SK-N-SH treated with all-trans-retinoic acid at 6 μM for 48 hours (cell line): ENCODE measurements around the gene SMAD5.

ENCODE experiments used
- ATAC-seq: fragments of 200-7000 bp; cut with Tn5 transposase; 3 replicates; pipeline ENCODE4 v1.9.1; 2020; ENCODE audit warnings: mild to moderate bottlenecking, moderate library complexity
- ARNTL ChIP-seq: fragments of 450-650 bp; formaldehyde crosslinking; IDR thresholded peaks from 2 replicates; pipeline ENCODE4 v1.5.0; 2020; ENCODE audit warnings: low read depth, mild to moderate bottlenecking, moderate library complexity, borderline replicate concordance
- BACH2 ChIP-seq: fragments of 250-450 bp; sonication (Bioruptor Pico); IDR thresholded peaks from 2 replicates; pipeline ENCODE4 v1.9.0; 2021; ENCODE audit warnings: mild to moderate bottlenecking, borderline replicate concordance
- CSDC2 ChIP-seq: fragments of 250-450 bp; sonication (Bioruptor Pico); IDR thresholded peaks from 2 replicates; pipeline ENCODE4 v1.5.0; 2020; ENCODE audit warnings: mild to moderate bottlenecking, moderate library complexity
- ESRRG ChIP-seq: fragments of 250-450 bp; sonication (Bioruptor Pico); IDR thresholded peaks from 2 replicates; pipeline ENCODE4 v1.6.1; 2021; ENCODE audit warnings: mild to moderate bottlenecking
- GLIS3 ChIP-seq: fragments of 250-450 bp; sonication (Bioruptor Pico); IDR thresholded peaks from 2 replicates; pipeline ENCODE4 v1.5.0; 2020; ENCODE audit warnings: mild to moderate bottlenecking, moderate library complexity
- ISL1 ChIP-seq: fragments of 250-450 bp; sonication (Bioruptor Pico); IDR thresholded peaks from 2 replicates; pipeline ENCODE4 v2.1.2; 2022; ENCODE audit warnings: mild to moderate bottlenecking, moderate library complexity
- OSR1 ChIP-seq: fragments of 250-450 bp; sonication (Bioruptor Pico); IDR thresholded peaks from 2 replicates; pipeline ENCODE4 v1.8.0; 2022; ENCODE audit warnings: moderate library complexity, mild to moderate bottlenecking, inconsistent platforms
- PPARA ChIP-seq: fragments of 250-450 bp; sonication (Bioruptor Pico); IDR thresholded peaks from 2 replicates; pipeline ENCODE4 v1.5.0; 2020; ENCODE audit warnings: mild to moderate bottlenecking, borderline replicate concordance
- RARB ChIP-seq: fragments of 250-450 bp; sonication (Bioruptor Pico); IDR thresholded peaks from 2 replicates; pipeline ENCODE4 v1.8.0; 2021; ENCODE audit warnings: mild to moderate bottlenecking, moderate library complexity
- SNAI2 ChIP-seq: fragments of 250-450 bp; sonication (Bioruptor Pico); IDR thresholded peaks from 2 replicates; pipeline ENCODE4 v1.5.0; 2020; ENCODE audit warnings: mild to moderate bottlenecking, moderate library complexity
- TCF4 ChIP-seq: fragments of 250-450 bp; sonication (Bioruptor Pico); IDR thresholded peaks from 2 replicates; pipeline ENCODE4 v1.8.0; 2021; ENCODE audit warnings: mild to moderate bottlenecking, moderate library complexity, borderline replicate concordance
- TOX ChIP-seq: fragments of 250-450 bp; sonication (Bioruptor Pico); IDR thresholded peaks from 2 replicates; pipeline ENCODE4 v1.8.0; 2021; ENCODE audit warnings: mild to moderate bottlenecking, moderate library complexity, borderline replicate concordance
- ZC3H10 ChIP-seq: fragments of 250-450 bp; sonication (Bioruptor Pico); IDR thresholded peaks from 2 replicates; pipeline ENCODE4 v1.5.1; 2021; ENCODE audit warnings: mild to moderate bottlenecking, moderate library complexity
- ZFP3 ChIP-seq: fragments of 250-450 bp; sonication (Bioruptor Pico); IDR thresholded peaks from 2 replicates; pipeline ENCODE4 v1.5.0; 2020; ENCODE audit warnings: mild to moderate bottlenecking, moderate library complexity
- ZFP30 ChIP-seq: fragments of 450-650 bp; formaldehyde crosslinking; IDR thresholded peaks from 2 replicates; pipeline ENCODE4 v1.5.0; 2022; ENCODE audit warnings: mild to moderate bottlenecking, moderate library complexity
- ZNF565 ChIP-seq: fragments of 450-650 bp; formaldehyde crosslinking; conservative IDR thresholded peaks from 2 replicates; pipeline ENCODE4 v1.5.0; 2020; ENCODE audit warnings: low read depth, mild to moderate bottlenecking, moderate library complexity
- ZNF70 ChIP-seq: fragments of 450-650 bp; formaldehyde crosslinking; IDR thresholded peaks from 2 replicates; pipeline ENCODE4 v1.5.0; 2020; ENCODE audit warnings: mild to moderate bottlenecking, moderate library complexity
- ZNF8 ChIP-seq: fragments of 450-650 bp; formaldehyde crosslinking; IDR thresholded peaks from 2 replicates; pipeline ENCODE4 v1.5.0; 2020; ENCODE audit warnings: mild to moderate bottlenecking, moderate library complexity
- TF ChIP-seq, protein P1 (sequence below): fragments of 250-450 bp; sonication (Bioruptor Pico); IDR thresholded peaks from 2 replicates; pipeline ENCODE4 v1.8.0; 2020; ENCODE audit warnings: mild to moderate bottlenecking, moderate library complexity, borderline replicate concordance
- TF ChIP-seq, protein P2 (sequence below): fragments of 250-450 bp; sonication (Bioruptor Pico); IDR thresholded peaks from 2 replicates; pipeline ENCODE4 v1.5.0; 2020; ENCODE audit warnings: mild to moderate bottlenecking, moderate library complexity
- TF ChIP-seq, protein P3 (sequence below): fragments of 250-450 bp; sonication (Bioruptor Pico); IDR thresholded peaks from 2 replicates; pipeline ENCODE4 v1.5.1; 2021; ENCODE audit warnings: mild to moderate bottlenecking, moderate library complexity
- TF ChIP-seq, protein P4 (sequence below): fragments of 250-450 bp; sonication (Bioruptor Pico); IDR thresholded peaks from 2 replicates; pipeline ENCODE4 v1.5.1; 2020; ENCODE audit warnings: low read depth, mild to moderate bottlenecking, moderate library complexity
- TF ChIP-seq, protein P5 (sequence below): fragments of 250-450 bp; sonication (Bioruptor Pico); IDR thresholded peaks from 2 replicates; pipeline ENCODE4 v1.8.0; 2021; ENCODE audit warnings: low read depth, mild to moderate bottlenecking, moderate library complexity, borderline replicate concordance

Gene SMAD5

DNA sequence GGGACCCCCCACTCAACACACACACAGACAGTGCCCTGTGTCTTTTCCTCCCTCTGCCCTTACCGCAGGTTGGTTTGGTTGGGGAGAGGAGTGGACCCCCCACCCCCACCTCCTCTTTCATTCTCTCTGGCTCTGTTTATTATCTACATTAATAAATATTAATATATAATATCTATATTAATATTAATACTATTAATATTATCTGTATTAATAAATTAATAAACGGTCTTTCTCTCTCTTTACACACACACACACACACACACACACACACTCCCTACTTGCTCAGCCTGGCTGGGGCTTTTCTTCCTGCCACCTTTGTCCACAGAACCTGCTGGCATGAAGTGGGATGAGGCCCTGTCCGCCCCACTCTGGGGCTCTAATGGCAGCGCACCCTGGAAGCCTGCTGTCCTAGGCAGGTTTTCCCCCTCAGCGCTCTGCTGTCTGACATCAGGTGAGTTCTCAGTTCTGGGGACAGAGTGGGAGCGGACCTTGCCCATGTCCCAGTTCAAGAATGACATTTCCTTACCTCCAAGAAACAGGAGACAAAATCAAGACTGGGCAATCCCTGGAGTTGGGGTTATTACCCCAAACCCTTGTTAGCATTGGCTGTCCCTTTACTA lies 70.8 kb downstream of the SMAD5 start:
- TF ChIP-seq TOX (CRISPR knock-in tag) (no peak), RARB (CRISPR knock-in tag) (no peak), ESRRG (CRISPR knock-in tag) (no peak), PPARA (CRISPR knock-in tag) (no peak), BACH2 (no peak), ZC3H10 (no peak), ZFP30 (CRISPR knock-in tag) (no peak), SNAI2 (CRISPR knock-in tag) (no peak), ISL1 (no peak), OSR1 (CRISPR knock-in tag) (no peak), ZNF70 (no peak), ARNTL (CRISPR knock-in tag) (no peak), TCF4 (CRISPR knock-in tag) (no peak), ZNF8 (CRISPR knock-in tag) (no peak)
- TF ChIP-seq, protein P1, sequence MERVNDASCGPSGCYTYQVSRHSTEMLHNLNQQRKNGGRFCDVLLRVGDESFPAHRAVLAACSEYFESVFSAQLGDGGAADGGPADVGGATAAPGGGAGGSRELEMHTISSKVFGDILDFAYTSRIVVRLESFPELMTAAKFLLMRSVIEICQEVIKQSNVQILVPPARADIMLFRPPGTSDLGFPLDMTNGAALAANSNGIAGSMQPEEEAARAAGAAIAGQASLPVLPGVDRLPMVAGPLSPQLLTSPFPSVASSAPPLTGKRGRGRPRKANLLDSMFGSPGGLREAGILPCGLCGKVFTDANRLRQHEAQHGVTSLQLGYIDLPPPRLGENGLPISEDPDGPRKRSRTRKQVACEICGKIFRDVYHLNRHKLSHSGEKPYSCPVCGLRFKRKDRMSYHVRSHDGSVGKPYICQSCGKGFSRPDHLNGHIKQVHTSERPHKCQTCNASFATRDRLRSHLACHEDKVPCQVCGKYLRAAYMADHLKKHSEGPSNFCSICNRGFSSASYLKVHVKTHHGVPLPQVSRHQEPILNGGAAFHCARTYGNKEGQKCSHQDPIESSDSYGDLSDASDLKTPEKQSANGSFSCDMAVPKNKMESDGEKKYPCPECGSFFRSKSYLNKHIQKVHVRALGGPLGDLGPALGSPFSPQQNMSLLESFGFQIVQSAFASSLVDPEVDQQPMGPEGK = no peak
- TF ChIP-seq, protein P2, sequence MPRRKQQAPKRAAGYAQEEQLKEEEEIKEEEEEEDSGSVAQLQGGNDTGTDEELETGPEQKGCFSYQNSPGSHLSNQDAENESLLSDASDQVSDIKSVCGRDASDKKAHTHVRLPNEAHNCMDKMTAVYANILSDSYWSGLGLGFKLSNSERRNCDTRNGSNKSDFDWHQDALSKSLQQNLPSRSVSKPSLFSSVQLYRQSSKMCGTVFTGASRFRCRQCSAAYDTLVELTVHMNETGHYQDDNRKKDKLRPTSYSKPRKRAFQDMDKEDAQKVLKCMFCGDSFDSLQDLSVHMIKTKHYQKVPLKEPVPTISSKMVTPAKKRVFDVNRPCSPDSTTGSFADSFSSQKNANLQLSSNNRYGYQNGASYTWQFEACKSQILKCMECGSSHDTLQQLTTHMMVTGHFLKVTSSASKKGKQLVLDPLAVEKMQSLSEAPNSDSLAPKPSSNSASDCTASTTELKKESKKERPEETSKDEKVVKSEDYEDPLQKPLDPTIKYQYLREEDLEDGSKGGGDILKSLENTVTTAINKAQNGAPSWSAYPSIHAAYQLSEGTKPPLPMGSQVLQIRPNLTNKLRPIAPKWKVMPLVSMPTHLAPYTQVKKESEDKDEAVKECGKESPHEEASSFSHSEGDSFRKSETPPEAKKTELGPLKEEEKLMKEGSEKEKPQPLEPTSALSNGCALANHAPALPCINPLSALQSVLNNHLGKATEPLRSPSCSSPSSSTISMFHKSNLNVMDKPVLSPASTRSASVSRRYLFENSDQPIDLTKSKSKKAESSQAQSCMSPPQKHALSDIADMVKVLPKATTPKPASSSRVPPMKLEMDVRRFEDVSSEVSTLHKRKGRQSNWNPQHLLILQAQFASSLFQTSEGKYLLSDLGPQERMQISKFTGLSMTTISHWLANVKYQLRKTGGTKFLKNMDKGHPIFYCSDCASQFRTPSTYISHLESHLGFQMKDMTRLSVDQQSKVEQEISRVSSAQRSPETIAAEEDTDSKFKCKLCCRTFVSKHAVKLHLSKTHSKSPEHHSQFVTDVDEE (CRISPR knock-in tag) = no peak
- TF ChIP-seq, protein P3, sequence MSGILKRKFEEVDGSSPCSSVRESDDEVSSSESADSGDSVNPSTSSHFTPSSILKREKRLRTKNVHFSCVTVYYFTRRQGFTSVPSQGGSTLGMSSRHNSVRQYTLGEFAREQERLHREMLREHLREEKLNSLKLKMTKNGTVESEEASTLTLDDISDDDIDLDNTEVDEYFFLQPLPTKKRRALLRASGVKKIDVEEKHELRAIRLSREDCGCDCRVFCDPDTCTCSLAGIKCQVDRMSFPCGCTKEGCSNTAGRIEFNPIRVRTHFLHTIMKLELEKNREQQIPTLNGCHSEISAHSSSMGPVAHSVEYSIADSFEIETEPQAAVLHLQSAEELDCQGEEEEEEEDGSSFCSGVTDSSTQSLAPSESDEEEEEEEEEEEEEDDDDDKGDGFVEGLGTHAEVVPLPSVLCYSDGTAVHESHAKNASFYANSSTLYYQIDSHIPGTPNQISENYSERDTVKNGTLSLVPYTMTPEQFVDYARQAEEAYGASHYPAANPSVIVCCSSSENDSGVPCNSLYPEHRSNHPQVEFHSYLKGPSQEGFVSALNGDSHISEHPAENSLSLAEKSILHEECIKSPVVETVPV = no peak
- TF ChIP-seq, protein P4, sequence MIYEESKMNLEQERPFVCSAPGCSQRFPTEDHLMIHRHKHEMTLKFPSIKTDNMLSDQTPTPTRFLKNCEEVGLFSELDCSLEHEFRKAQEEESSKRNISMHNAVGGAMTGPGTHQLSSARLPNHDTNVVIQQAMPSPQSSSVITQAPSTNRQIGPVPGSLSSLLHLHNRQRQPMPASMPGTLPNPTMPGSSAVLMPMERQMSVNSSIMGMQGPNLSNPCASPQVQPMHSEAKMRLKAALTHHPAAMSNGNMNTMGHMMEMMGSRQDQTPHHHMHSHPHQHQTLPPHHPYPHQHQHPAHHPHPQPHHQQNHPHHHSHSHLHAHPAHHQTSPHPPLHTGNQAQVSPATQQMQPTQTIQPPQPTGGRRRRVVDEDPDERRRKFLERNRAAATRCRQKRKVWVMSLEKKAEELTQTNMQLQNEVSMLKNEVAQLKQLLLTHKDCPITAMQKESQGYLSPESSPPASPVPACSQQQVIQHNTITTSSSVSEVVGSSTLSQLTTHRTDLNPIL (CRISPR knock-in tag) = no peak
- TF ChIP-seq, protein P5, sequence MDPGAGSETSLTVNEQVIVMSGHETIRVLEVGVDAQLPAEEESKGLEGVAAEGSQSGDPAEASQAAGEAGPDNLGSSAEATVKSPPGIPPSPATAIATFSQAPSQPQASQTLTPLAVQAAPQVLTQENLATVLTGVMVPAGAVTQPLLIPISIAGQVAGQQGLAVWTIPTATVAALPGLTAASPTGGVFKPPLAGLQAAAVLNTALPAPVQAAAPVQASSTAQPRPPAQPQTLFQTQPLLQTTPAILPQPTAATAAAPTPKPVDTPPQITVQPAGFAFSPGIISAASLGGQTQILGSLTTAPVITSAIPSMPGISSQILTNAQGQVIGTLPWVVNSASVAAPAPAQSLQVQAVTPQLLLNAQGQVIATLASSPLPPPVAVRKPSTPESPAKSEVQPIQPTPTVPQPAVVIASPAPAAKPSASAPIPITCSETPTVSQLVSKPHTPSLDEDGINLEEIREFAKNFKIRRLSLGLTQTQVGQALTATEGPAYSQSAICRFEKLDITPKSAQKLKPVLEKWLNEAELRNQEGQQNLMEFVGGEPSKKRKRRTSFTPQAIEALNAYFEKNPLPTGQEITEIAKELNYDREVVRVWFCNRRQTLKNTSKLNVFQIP = no peak
- no peak for ATAC-seq

DNA sequence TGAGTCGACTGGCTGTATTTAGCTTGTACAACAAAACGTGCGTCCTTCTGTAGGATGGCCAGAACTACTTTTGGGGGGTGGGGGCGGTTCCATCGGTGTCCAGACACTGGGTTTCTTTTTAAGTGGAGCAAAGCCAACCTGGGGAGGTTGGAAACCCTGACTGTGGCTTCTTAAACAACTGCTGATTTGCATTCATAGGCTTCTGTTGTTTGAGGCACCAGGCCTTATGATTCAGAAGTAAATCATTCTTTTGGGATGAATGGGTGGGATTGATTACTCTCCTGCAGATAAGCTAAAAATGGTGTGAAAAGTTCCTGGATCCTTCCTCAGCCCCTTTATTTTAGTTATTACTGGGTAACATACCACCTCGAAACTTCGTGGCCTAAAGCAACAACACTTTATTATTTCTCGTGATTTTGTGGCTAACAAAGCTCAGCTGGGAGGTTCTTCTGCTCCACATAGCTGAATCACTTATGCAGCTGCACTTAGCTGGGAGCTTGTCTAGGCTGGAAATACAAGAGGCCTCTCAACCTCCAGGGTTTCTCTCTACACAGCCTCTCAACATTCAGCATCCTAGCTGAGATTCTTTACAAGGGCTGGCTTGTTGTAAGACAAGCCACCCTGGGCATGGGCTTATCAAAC lies 72.5 kb downstream of the SMAD5 start:
- no peak for TF ChIP-seq BACH2
- TF ChIP-seq, all 23 proteins: peak for 0
- ATAC-seq = no peak

DNA sequence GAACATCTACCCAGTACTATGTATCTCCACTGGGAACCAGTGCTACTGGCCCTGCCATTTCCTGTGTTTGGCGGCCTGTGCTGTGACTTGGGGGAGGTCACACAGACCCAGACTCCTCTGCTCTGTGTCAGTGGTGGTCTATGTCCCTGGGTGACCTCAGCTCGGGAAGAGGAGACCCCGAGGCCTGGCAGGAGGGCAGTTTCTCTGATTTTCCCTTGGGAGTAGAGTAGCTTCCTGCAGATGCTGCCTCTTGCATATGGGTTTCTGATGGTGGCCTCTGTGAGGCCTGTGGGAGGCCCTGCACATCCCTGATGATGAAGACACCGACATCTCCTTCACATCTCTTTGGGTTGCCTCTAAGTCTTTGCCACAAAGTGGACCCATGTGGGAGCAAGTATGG lies 73.3 kb downstream of the SMAD5 start:
- ATAC-seq = no peak
- TF ChIP-seq ZFP30 (CRISPR knock-in tag) (no peak), GLIS3 (CRISPR knock-in tag) (no peak), RARB (CRISPR knock-in tag) (no peak), ARNTL (CRISPR knock-in tag) (no peak), ZNF565 (CRISPR knock-in tag) (no peak), OSR1 (CRISPR knock-in tag) (no peak), CSDC2 (CRISPR knock-in tag) (no peak), ZC3H10 (no peak), SNAI2 (CRISPR knock-in tag) (no peak), ZNF70 (no peak), TCF4 (CRISPR knock-in tag) (no peak), ZFP3 (CRISPR knock-in tag) (no peak), ZNF8 (CRISPR knock-in tag) (no peak), TOX (CRISPR knock-in tag) (no peak), BACH2 (no peak), ISL1 (no peak)
- TF ChIP-seq, protein P4 (CRISPR knock-in tag) = no peak
- TF ChIP-seq, protein P5 = no peak
